K562 (cell line): ENCODE data around the gene TTC39B. TPM values are rescaled to one million over a fixed set of nuclear protein-coding genes. Genes with fewer than 3 reads are reported as not detected.

Experiments
- ATAC-seq: fragments of 200-7000 bp; cut with Tn5 transposase; 3 replicates; pipeline ENCODE4 v1.9.1; 2020; ENCODE audit warnings: moderate library complexity
- BruUV-seq: library from RNA; stranded (reverse); fragments of 400-500 nt; replicated peaks from 2 replicates; lab custom pipeline; 2021; lab: Mats Ljungman, UMichigan
- CTCF ChIA-PET: fragments of 300-600 bp; formaldehyde crosslinking; extraction: SDS; loops from one replicate; lab custom pipeline; 2021; ENCODE audit warnings: low intra/inter-chr PET ratio; lab: Yijun Ruan, JAX
- POLR2A ChIA-PET: fragments of 300-600, 350-650 bp; sonication (Branson Sonifier 250); formaldehyde crosslinking; extraction: SDS; loops from one replicate; lab custom pipeline; 2021; ENCODE audit warnings: antibody characterized with exemption, inconsistent platforms; lab: Yijun Ruan, JAX
- DNase-seq, 4 experiments: peaks; one replicate each; pipeline versions ENCODE4 v3.0.0 to v3.0.0-alpha.2; 2011 to 2018; ENCODE audit warnings: low spot score in 3 of 4, mixed read lengths in 3 of 4; ENCODE audit errors: extremely low read depth in 1 of 4
- FAIRE-seq: peaks from 2 replicates; lab custom pipeline; 2011; peaks lifted over from hg19 to GRCh38; lab: Jason Lieb, UNC
- H2AFZ ChIP-seq: 2 replicates; pipeline ENCODE4 v1.6.0; 2011; ENCODE audit warnings: low read depth, low read length, control low read depth, inconsistent platforms
- H3K27ac ChIP-seq: fragments of 200-600 bp; 3 replicates; pipeline ENCODE4 v1.8.0; 2011; ENCODE audit warnings: low read depth, mild to moderate bottlenecking, control low read depth, inconsistent platforms, low read length, moderate library complexity, mixed read lengths; ENCODE audit errors: extremely low read depth
- H3K27me3 ChIP-seq, 2 experiments: fragments of 300-600 bp in 1 of 2; 2 replicates in 1 of 2; 3 replicates in 1 of 2; pipeline versions ENCODE4 v1.6.0 to v1.8.0; 2011; ENCODE audit warnings: inconsistent platforms in 2 of 2, low read length in 2 of 2, mild to moderate bottlenecking in 1 of 2, mixed read lengths in 1 of 2, moderate library complexity in 1 of 2; ENCODE audit not compliant: control insufficient read depth in 2 of 2, insufficient read depth in 2 of 2
- H3K36me3 ChIP-seq: fragments of 300-600 bp; 3 replicates; pipeline ENCODE4 v1.8.0; 2011; ENCODE audit warnings: mild to moderate bottlenecking, low read length, inconsistent platforms; ENCODE audit not compliant: control insufficient read depth, insufficient read depth
- H3K4me1 ChIP-seq, 2 experiments: fragments of 200-600 bp in 1 of 2; replicated peaks in 1 of 2; 2 replicates in 1 of 2; 3 replicates in 1 of 2; pipeline versions ENCODE4 v1.5.1 to v1.8.0; 2011; ENCODE audit warnings: inconsistent platforms in 2 of 2, low read length in 2 of 2, mild to moderate bottlenecking in 1 of 2, mixed read lengths in 1 of 2, moderate library complexity in 1 of 2; ENCODE audit not compliant: control insufficient read depth in 2 of 2, insufficient read depth in 2 of 2
- H3K4me2 ChIP-seq: 2 replicates; pipeline ENCODE4 v1.6.1; 2011; ENCODE audit warnings: low read length, control low read depth, inconsistent platforms, mixed read lengths; ENCODE audit not compliant: insufficient read depth
- H3K4me3 ChIP-seq: fragments of 200-600 bp; sonication (generic), shearing (Covaris generic); 2 replicates; pipeline ENCODE4 v1.5.1; 2016; ENCODE audit warnings: control low read depth, inconsistent platforms
- H3K79me2 ChIP-seq: fragments of 200-600 bp; 3 replicates; pipeline ENCODE4 v1.8.0; 2011; ENCODE audit warnings: low read length, inconsistent platforms; ENCODE audit not compliant: control insufficient read depth, insufficient read depth
- H3K9ac ChIP-seq, 2 experiments: 2 replicates each; pipeline versions ENCODE4 v1.6.0 to v1.6.1; 2011; ENCODE audit warnings: low read depth in 2 of 2, low read length in 2 of 2, control low read depth in 1 of 2, inconsistent platforms in 1 of 2, mild to moderate bottlenecking in 1 of 2, mixed read lengths in 1 of 2; ENCODE audit not compliant: insufficient read depth in 1 of 2
- H3K9me1 ChIP-seq: one replicate; pipeline ENCODE4 v1.6.0; 2011; ENCODE audit warnings: inconsistent platforms, mild to moderate bottlenecking, low read length, moderate library complexity; ENCODE audit not compliant: control insufficient read depth, insufficient read depth
- H3K9me3 ChIP-seq: replicated peaks from 2 replicates; pipeline ENCODE4 v1.5.1; 2011; ENCODE audit warnings: low read depth, low read length, inconsistent platforms; ENCODE audit not compliant: control insufficient read depth, insufficient read depth
- H4K20me1 ChIP-seq: replicated peaks from 2 replicates; pipeline ENCODE4 v1.6.1; 2011; ENCODE audit warnings: low read length, inconsistent platforms, mixed read lengths; ENCODE audit not compliant: control insufficient read depth, insufficient read depth
- ARID1B ChIP-seq: fragments of 450-650 bp; IDR thresholded peaks from 2 replicates; pipeline ENCODE4 v1.6.1; 2016; ENCODE audit warnings: antibody characterized with exemption, mild to moderate bottlenecking, inconsistent platforms
- DNMT1 ChIP-seq: fragments of 450-650 bp; IDR thresholded peaks from 2 replicates; pipeline ENCODE4 v1.6.1; 2016; ENCODE audit warnings: antibody characterized with exemption, mild to moderate bottlenecking
- ELK1 ChIP-seq: sonication (generic); formaldehyde crosslinking; IDR thresholded peaks from 2 replicates; pipeline ENCODE4 v1.8.1; 2022; ENCODE audit warnings: missing genetic modification reagents
- JUND ChIP-seq, 2 experiments: IDR thresholded peaks; 2 replicates in 1 of 2; 3 replicates in 1 of 2; pipeline ENCODE4 v1.6.1; 2011; ENCODE audit warnings: borderline replicate concordance in 2 of 2, low read depth in 2 of 2, low read length in 2 of 2, improper control_type of control experiment in 1 of 2, missing biosample characterization in 1 of 2, missing genetic modification characterization in 1 of 2, missing genetic modification reagents in 1 of 2
- MBD2 ChIP-seq: sonication (generic); IDR thresholded peaks from 2 replicates; pipeline ENCODE4 v1.6.1; 2016; ENCODE audit warnings: low read depth, borderline replicate concordance
- MTA3 ChIP-seq: fragments of 450-650 bp; formaldehyde crosslinking; IDR thresholded peaks from 2 replicates; pipeline ENCODE4 v1.6.1; 2017; ENCODE audit warnings: mild to moderate bottlenecking, borderline replicate concordance
- NKRF ChIP-seq: fragments of 450-650 bp; IDR thresholded peaks from 2 replicates; pipeline ENCODE4 v1.6.1; 2016; ENCODE audit warnings: borderline replicate concordance
- NRF1 ChIP-seq, 2 experiments: fragments of 450-650 bp; IDR thresholded peaks in 1 of 2; conservative IDR thresholded peaks in 1 of 2; 2 replicates each; pipeline ENCODE4 v1.6.1; 2014; ENCODE audit warnings: mild to moderate bottlenecking in 2 of 2
- PKNOX1 ChIP-seq: fragments of 450-650 bp; IDR thresholded peaks from 2 replicates; pipeline ENCODE4 v1.6.1; 2016
- POLR3A ChIP-seq: IDR thresholded peaks from 2 replicates; pipeline ENCODE4 v1.6.1; 2011; ENCODE audit warnings: borderline replicate concordance, mild to moderate bottlenecking, moderate library complexity; ENCODE audit not compliant: insufficient read length, insufficient read depth; ENCODE audit errors: extremely low read depth
- RBM25 ChIP-seq: fragments of 200-400 bp; formaldehyde crosslinking; IDR thresholded peaks from 2 replicates; pipeline ENCODE4 v1.6.1; 2018; ENCODE audit warnings: low read length, low read depth, moderate library complexity; ENCODE audit not compliant: severe bottlenecking
- ZNF589 ChIP-seq: fragments of 200-800 bp; sonication (Bioruptor generic); IDR thresholded peaks from 2 replicates; pipeline ENCODE4 v1.6.1; 2016; ENCODE audit warnings: low read depth, missing genetic modification characterization, missing compliant biosample characterization
- ZNF699 ChIP-seq: fragments of 250-450 bp; sonication (Bioruptor Pico); IDR thresholded peaks from 2 replicates; pipeline ENCODE4 v1.8.0; 2021; ENCODE audit warnings: mild to moderate bottlenecking, moderate library complexity; ENCODE audit not compliant: insufficient replicate concordance
- ZSCAN29 ChIP-seq: fragments of 450-650 bp; IDR thresholded peaks from 2 replicates; pipeline ENCODE4 v1.6.1; 2017
- WGBS: fragments of 100-300 bp; shearing (Covaris generic); methylation state at CpG from one replicate; pipeline ENCODE4 v1.1.6; 2016; ENCODE audit warnings: low coverage, mixed read lengths; ENCODE audit not compliant: insufficient coverage; ENCODE audit errors: missing lambda C conversion rate; 5-methylcytosine and 5-hydroxymethylcytosine counted together
- in situ Hi-C: fragments of 300-500 bp; cut with MboI; formaldehyde crosslinking; loops from 4 replicates; pipeline ENCODE4 v1.15.0; 2018; ENCODE audit warnings: inconsistent platforms, mixed read lengths
- intact Hi-C: fragments of 100-400 bp; cut with micrococcal nuclease; formaldehyde crosslinking; loops from 2 replicates; pipeline ENCODE4 v1.14.2; 2022
- polyA plus RNA-seq, 8 experiments: library from polyadenylated mRNA; depleted of rRNA in 4 of 8; stranded (reverse) in 5 of 8; unstranded in 3 of 8; fragments of >200 nt; fragmentation: Nextera tagmentation in 2 of 8; fragmentation: Illumina TruSeq in 1 of 8; extraction: Ambion mirVana in 2 of 8; extraction: Trizol in 1 of 8; gene quantifications; 2 replicates each; pipeline versions ENCODE4 v1.2.1 to v1.2.3, GENCODE V29; 2011 to 2014; ENCODE audit warnings: inconsistent platforms in 1 of 8, missing spikeins in 1 of 8
- total RNA-seq, 7 experiments: library from RNA; depleted of rRNA in 6 of 7; stranded (reverse); fragments of >200 nt in 6 of 7; fragmentation: Illumina TruSeq in 2 of 7; extraction: Trizol in 2 of 7; gene quantifications; 2 replicates each; pipeline versions ENCODE4 v1.2.1 to v1.2.3, GENCODE V29; 2011 to 2021; ENCODE audit warnings: low replicate concordance in 1 of 7

TTC39B gene
- total and polyA plus RNA-seq, 9 of the 15 experiments (the other 6 are each of a cell fraction or from before 2014, with no cell fraction given) = 0.32 to 1.2 (median 0.95) TPM

- ATAC-seq = no peak
- ChIA-PET POLR2A (no interaction called here), CTCF (no interaction called here)
- Histone ChIP-seq H3K9ac (no peak overlapping the region), H2AFZ (no peak overlapping the region), H3K79me2 (no peaks in the 10 kb centered on the region), H3K4me3 (no peak overlapping the region), H3K9me3 (no peaks in the 10 kb centered on the region), H3K4me1 (no peaks in the 10 kb centered on the region), H4K20me1 (no peaks in the 10 kb centered on the region), H3K27ac (no peak overlapping the region), H3K27me3 (no peaks in the 10 kb centered on the region), H3K4me2 (no peak overlapping the region), H3K9me1 (no peaks in the 10 kb centered on the region), H3K36me3 (no peaks in the 10 kb centered on the region)
- FAIRE-seq = no peak
- in situ Hi-C loops = no loop called here
- TF ChIP-seq RBM25 (no peak), NKRF (no peak), ELK1 (CRISPR knock-in tag) (no peak), MTA3 (no peak), ARID1B (no peak), ZNF589 (CRISPR knock-in tag) (no peak), ZSCAN29 (no peak), POLR3A (no peak), PKNOX1 (no peak), JUND (IDR thresholded peaks at IDR 0.05; ENCODE audit: borderline replicate concordance, low read depth, low read length) (no peak), JUND (tag; IDR thresholded peaks at IDR 0.05; ENCODE audit: borderline replicate concordance, low read depth, low read length) (no peak), DNMT1 (no peak), NRF1 (conservative IDR thresholded peaks at IDR 0.05 in 1 of 2, IDR thresholded peaks at IDR 0.05 in 1 of 2) (no peak), ZNF699 (CRISPR knock-in tag) (no peak), MBD2 (no peak)
- no TSS peak for BruUV-seq
- WGBS = 0% methylated on average over 1 of the region's 1 CpG
- DNase-seq = no peak
- intact Hi-C loops = no loop called here
Measured at GRCh38 chr9:15253786-15254185, 53.2 kb downstream of the TTC39B start.
